ENCODE results near the gene ITGB1BP1.

DNA sequence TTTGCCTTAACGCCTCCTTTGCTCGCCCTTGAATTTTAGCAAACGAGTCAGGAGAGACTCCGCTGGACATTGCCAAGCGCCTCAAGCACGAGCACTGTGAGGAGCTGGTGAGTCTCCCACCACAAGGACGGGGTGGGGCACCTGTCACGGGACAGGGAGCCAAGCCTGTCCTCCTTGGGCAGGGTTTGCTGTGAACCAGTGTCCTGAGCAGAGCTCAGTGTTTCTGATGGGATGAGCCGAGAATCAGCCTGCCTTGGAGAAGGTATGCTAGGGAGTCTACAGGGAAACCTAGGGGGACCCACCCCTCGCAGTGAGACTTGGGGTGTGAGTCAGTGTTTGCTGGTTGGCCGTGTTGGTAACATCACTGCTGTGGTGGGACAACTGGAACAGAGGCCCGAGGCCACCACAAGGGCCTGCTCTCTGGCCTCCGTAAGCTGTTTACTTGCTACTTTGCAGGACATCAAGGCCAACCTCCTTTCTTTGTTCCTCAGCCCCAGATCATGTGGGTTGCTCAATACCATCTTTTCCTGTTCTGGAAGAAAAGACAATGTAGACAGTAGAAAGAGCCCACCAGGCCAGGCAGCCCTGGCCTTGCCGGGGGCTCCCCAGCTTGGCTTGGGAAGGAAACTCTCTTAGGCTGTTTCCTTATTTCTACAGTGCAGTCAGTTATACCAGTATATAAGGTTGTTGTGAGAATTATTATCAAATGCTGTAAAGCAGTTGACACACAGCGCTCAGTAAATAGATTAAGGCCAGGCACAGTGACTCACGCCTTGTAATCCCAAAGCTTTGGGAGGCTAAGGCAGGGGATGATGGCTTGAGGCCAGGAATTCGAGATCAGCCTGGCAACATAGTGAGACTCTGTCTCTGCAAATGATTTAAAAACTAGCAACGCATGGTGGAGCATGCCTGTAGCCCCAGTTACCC lies 42.4 kb downstream of the ITGB1BP1 start:
- TF ChIP-seq EP300 (IDR thresholded peaks at IDR 0.05) (no peak), POLR2AphosphoS5 (IDR thresholded peaks at IDR 0.05) (peak in 1 of 3 donors; percentile 6), POLR2A (IDR thresholded peaks at IDR 0.05) (peak in 1 of 2 donors; percentile 5)
- TF ChIP-seq, protein P1, sequence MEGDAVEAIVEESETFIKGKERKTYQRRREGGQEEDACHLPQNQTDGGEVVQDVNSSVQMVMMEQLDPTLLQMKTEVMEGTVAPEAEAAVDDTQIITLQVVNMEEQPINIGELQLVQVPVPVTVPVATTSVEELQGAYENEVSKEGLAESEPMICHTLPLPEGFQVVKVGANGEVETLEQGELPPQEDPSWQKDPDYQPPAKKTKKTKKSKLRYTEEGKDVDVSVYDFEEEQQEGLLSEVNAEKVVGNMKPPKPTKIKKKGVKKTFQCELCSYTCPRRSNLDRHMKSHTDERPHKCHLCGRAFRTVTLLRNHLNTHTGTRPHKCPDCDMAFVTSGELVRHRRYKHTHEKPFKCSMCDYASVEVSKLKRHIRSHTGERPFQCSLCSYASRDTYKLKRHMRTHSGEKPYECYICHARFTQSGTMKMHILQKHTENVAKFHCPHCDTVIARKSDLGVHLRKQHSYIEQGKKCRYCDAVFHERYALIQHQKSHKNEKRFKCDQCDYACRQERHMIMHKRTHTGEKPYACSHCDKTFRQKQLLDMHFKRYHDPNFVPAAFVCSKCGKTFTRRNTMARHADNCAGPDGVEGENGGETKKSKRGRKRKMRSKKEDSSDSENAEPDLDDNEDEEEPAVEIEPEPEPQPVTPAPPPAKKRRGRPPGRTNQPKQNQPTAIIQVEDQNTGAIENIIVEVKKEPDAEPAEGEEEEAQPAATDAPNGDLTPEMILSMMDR (IDR thresholded peaks at IDR 0.05): no peak
